ENCODE results near the gene BBS1.

BBS1 gene

DNA sequence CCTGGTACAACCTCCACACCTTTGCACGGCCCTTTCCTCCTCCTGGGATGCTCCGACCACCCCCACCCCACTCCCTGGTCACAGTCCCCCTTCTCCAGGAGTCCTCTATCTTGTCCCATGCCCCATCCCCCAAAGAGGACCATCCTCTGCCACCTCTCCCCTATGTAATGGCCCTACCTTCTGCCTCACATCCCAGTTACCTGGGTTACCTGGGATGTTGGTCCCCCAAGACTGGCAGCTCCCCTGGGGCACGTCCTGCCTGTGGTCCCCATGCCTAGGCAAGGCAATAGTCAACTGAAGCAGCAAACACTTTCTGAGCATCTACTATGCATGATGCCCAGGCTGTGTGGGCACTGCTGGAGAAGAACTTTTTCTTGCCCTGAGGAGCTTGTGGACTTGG lies 45.0 kb downstream of the BBS1 start:
- DNase-seq, result no peak

GRCh38 chr11:66556086-66556485 lies 45.7 kb downstream of the BBS1 start:
- no peak for DNase-seq

DNA sequence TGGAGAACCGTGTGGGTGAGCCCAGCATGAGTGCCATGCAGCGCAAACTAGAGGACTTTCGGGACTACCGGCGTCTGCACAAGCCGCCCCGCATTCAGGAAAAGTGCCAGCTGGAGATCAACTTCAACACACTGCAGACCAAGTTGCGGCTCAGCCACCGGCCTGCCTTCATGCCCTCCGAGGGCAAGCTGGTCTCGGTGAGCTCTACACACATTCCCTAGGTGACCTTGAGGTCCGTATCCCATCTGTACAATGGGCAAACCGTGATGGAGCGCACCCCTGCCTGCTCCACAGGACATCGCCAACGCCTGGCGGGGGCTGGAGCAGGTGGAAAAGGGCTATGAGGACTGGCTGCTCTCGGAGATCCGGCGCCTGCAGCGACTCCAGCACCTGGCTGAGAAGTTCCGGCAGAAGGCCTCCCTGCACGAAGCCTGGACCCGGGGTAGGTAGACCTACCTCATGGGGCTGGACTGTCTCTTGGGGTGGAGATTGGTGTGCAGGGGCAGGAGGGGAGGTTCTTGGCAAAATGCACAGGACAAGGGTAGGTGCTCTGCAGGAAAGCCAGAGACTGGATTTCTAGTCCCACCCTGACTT lies 47.4 kb downstream of the BBS1 start:
- no peak for DNase-seq

- no peak for DNase-seq
Observed at GRCh38 chr11:66559142-66559865, 48.9 kb downstream of the BBS1 start.

GRCh38 chr11:66559866-66560676 lies 49.6 kb downstream of the BBS1 start:
- no peak for DNase-seq

DNA sequence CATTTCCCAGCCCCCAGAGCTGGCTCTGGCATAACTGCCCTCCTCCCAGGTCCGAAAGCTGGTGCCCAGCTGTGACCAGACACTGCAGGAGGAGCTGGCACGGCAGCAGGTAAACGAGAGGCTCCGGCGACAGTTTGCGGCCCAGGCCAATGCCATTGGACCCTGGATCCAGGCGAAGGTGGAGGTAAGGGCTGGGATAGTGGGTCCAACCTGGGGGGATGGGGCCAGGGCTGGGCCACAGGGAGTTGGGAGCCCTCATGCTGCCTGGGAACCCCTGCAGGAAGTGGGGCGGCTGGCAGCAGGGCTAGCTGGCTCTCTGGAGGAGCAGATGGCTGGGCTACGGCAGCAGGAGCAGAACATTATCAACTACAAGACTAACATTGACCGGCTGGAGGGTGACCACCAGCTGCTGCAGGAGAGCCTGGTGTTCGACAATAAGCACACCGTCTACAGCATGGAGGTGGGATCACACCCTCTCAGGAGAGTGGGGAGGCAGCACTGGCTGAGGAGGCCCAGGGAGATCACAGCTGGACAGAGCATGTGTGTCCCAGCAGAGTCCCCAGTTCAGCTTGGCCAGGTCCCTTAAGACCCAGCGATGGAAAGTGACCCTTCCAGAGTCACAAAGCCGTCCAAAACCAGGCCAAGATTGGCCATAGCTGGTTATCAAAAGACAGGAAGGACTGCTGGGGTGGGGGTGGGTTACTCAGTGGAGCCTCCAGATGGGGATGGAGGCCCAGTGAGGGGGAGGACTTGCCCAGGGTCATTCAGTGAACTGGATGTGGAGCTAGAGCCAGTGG lies 50.9 kb downstream of the BBS1 start:
- peak; percentile 40 to 80 for DNase-seq

DNA sequence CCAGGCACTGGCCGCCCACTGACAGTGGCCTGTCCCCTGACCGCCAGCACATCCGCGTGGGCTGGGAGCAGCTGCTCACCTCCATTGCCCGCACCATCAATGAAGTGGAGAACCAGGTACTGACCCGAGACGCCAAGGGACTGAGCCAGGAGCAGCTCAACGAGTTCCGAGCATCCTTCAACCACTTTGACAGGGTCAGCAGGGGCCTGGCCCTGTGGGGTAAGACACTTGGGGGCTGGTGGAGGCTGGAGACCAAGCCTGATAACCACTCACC lies 51.5 kb downstream of the BBS1 start:
- DNase-seq, result no peak

DNA sequence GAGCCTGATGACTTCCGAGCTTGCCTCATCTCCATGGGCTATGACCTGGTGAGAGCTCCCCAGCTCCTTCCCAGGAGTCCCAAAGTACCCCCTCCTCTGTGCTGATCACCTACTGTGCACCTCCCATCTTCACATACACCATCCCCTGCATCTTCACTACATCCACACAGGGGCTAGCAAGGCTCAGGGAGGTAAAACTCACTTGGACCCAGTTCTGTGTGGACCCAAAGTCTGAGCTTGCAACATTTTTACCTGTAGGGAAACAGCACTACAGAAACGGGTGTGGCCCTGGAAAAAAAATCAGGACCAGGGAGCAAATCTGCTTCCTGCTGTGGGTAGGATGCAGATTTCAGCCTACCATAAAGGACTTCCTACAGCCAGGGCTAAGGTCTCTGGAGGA lies 51.8 kb downstream of the BBS1 start:
- DNase-seq, result no peak

DNA sequence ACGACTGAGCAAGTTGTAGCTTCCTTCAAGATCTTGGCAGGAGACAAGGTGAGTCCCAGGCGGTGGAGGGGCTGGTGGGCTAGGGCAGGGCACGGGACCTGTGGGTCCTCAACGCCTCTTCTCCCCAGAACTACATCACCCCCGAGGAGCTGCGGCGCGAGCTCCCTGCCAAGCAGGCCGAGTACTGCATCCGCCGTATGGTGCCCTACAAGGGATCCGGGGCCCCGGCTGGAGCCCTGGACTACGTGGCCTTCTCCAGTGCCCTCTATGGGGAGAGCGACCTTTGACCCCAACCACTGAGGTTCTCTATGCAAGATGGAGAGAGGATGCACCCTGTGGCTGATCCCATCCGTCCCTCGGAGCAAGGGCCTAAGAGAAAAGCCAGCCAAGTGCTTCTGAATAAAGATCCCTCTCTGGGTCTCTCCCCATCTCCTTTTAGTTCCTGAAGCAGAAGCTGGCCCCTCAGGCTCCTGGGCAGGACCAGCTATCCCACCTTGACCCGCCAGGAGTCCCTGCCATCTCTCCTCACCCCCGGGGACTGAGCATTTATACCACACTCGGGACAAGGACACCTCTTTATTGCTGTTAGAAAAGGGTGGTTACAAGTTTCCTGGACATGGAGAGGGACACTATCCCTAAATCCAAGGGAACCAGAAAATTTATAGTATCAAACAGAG lies 52.6 kb downstream of the BBS1 start:
- DNase-seq, result no peak

DNA sequence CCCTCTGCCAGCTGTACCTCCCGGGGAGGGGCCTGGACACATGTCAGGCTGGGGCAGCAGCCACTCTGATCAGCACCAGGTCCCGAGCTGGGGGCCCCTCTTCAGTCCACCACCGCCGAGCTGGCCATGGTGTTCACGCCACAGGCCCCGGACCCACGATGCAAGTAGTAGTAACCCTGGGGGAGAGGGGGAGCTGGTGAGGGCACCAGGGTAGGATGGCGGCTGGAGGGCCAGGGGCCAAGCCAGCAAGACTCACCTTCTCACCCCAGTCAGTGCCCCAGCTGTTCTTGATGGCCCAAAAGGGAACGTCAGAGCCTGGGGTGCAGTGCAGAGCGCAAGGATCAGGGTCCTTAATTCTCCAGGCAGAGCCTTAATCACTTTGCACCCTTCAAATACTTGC lies 53.4 kb downstream of the BBS1 start:
- DNase-seq, result no peak

- no peak for DNase-seq
Observed at GRCh38 chr11:66564538-66564937, 54.1 kb downstream of the BBS1 start.

DNA sequence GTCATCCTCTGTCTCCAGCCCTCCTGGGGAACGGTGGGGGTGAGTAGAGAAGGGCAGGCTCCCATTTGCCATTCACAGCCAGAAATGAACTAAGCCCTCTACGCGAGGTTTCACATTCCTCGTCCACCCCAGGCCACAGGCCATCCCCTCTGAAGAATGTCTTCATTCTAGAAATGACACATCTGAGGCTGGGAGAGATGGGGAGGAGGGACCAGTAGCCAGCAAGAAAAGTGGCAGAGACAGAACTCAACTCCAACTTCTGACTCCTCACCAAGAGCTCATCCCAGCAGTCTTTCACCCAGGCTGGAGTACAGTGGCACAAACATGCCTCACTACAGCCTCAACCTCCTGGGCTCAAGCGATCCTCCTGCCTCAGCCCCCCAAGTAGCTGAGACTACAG lies 54.5 kb downstream of the BBS1 start:
- no peak for DNase-seq

GRCh38 chr11:66566221-66566620 lies 55.8 kb downstream of the BBS1 start:
- DNase-seq, result no peak

GRCh38 chr11:66567787-66568123 lies 57.3 kb downstream of the BBS1 start:
- no peak for DNase-seq

DNA sequence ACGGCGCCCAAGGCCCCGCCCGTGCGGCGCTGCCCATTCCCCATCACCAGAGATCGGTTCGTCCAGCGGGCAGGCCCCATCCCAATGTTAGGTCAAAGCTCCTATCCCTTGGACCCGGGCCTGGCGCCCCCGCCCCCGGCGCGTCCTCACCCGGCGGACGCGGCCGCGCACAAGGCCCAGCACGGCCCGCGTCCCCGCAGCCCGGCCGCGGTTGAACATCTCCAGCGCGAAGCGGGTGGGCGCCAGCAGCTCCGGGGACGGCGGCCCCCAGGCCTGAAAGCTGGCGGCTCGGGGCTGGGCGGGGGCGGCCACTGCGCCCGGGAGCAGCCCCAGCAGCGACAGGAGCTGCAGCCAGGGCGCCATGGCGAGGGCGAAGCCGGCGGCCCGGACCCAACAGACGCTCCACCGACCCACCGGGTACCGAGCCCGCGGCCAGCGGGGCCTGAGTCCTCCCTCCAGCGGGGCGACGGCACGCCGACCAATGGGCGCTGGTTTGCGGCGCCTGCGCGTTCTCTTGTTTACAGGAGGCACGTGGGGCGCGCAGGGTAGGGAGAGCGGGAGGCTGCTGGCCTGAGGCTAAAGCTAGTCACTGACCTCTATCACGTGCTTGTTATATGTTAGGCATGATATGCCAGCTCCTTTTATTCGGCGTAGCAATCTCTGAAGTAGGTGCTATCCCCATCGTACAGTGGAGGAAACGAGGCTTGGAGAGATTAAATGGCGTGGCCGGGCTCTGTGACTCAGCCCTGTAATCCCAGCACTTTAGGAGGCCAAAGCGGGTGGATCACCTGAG lies 57.9 kb downstream of the BBS1 start, which contains the start of gene CTSF:
Gene CTSF, minus strand, starts transcription at position 483 of the 793 bp plus-strand sequence. Its CDS starts 120 bp downstream, at position 363.
- peak in 1 of 2 experiments; percentile 33 for DNase-seq

DNA sequence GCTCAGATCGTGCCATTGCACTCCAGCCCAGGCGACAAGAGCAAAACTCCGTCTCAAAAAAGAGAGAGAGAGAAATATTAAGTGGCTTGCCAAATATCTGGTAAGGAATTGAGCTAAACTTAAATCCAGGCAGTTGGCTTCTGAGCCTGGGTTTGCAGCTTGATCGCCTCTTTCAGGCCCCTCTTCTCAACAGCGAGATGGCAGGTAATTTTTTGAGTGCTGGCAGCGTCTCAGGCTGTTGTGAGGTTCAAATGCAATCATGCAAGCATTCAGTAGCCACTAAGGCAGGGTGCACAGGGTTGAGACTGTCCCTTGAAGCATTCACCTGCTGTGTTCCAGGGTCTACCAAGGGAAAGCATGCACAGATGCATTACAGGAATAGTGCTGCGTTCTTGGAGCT lies 58.6 kb downstream of the BBS1 start:
- DNase-seq, result no peak

GRCh38 chr11:66570079-66570849 lies 59.8 kb downstream of the BBS1 start:
- no peak for DNase-seq

GRCh38 chr11:66570850-66571180 lies 60.4 kb downstream of the BBS1 start:
- DNase-seq, result no peak

- peak in 1 of 2 experiments; percentile 65 for DNase-seq
Observed at GRCh38 chr11:66579017-66579606, 68.7 kb downstream of the BBS1 start.

GRCh38 chr11:66580803-66581202 lies 70.4 kb downstream of the BBS1 start:
- DNase-seq, result no peak

DNA sequence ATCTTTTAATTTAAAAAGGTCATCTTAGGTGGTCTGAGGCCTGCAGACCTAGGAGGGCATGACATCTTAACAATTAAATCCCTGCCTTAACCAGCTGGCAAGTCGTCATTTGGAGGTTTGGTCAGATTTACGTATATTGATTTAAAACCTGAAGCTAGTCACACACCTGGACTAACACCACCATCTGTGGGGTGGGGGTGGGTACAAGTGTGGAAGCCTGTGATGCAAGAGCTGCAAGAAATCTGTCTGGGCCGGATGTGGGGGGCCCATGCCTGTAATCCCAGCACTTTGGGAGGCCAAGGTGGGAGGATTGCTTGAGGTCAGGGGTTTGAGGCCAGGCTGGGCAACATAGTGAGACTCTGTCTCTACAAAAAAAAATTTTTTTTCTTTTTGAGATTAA lies 70.8 kb downstream of the BBS1 start:
- DNase-seq, result no peak

Measured in NCI-H524 (cell line).